ENCODE results near the gene ERVH48-1.
"Not testable (repeated sequence)": the region's sequence is repeated elsewhere in the genome, so short reads cannot be mapped to it uniquely, and the experiment has no call there.

Gene ERVH48-1

GRCh38 chr21:42938606-42938995 is 13.2 kb upstream of the ERVH48-1 start:
- not testable (repeated sequence) for DNase-seq

DNA sequence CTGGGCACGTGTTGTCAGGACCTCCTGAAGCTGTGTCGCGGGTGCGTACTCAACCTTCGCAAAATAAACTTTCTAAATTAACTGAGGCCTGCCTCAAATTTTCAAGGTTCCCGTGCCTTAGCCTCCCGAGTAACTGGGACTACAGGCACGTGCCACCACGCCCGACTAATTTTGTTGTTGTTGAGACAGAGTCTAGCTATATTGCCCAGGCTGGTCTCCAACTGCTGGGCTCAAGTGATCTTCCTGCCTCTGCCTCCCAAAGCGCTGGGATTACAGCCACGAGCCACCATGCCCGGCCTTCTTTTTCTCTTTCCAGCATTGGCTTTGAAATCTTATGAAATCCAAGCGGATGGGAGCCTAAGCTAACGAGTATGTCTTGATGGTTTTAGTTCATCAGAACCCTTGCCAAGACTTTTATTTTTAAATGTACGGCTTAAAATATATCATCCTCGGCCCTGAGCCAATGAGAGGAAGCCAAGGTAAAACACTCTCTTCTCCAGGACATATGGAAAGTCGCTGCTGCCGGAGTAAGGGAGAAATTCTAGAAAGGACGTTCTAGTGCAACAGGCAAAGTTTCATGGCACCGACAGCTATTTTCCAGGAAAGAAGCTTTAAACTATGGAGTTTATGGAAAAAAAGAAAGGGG is 12.7 kb upstream of the ERVH48-1 start:
- DNase-seq: no peak

DNA sequence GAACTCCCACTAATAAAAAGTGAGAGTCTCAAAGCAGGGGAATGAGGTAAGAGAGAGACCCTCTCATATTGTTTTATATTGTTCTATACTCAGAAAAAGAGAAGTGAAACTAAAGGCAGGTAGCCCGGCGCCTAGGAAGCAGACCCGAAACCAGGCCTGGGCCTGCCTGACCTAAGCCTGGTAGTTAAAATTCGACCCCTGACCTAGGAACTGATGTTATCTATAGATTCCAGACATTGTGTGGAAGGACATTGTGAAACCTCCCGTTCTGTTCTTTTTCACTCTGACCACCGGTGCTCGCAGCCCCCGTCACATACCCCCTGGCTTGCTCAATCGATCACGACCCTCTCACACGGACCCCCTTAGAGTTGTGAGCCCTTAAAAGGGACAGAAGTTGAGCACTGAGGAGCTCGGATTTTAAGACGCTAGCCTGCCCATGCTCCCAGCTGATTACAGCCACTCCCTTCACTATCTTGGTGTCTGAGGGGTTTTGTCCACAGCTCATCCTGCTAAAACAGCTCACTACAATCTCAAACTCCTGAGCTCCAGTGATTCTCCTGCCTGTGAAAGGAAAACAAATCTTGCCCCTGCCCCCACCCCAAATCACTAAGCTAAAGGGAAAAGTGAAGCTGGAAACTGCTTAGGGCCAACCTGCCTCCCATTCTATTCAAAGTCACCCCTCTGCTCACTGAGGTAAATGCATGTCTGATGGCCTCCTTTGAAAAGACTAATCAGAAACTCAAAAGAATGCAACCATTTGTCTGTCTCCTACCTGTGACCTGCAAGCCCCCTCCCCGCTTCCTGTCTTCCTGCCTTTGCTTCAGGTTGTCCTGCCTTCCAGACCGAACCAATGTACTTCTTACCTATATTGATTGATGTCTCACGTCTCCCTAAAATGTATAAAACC is 11.9 kb upstream of the ERVH48-1 start:
- DNase-seq: not testable (repeated sequence)

DNA sequence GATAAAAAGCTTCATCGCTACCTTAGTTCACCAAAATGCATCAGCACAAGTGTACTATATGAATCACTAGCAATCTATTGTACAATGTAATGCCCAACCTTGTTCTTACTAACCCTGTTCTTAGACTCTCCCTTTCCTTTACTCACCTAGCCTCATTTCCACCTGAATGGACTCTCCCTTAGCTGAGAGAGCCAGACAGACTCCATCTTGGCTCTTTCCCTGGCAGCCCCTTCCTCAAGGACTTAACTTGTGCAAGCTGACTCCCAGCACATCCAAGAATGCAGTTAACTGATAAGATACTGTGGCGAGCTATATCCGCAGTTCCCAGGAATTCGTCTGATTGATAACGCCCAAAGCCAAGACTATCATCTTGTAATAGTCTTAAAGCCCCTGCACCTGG is 10.9 kb upstream of the ERVH48-1 start:
- DNase-seq: not testable (repeated sequence)

DNA sequence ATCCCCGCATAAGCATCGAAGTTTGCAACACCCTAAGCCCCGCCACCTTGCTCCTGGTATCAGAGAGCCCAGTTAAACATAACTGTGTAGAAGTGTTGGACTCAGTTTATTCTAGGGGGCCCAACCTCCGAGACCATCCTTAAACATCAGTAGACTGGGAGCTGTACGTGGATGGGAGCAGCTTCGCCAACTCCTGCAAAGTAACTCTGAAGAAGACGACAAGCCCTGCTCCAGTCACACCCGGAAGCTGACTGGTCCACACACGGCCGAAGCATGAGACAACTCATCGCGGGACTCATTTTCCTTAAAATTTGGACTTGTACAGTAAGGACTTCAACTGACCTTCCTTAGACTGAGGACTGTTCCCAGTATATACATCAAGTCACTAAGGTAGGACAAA is 8.5 kb upstream of the ERVH48-1 start:
- DNase-seq: not testable (repeated sequence)

GRCh38 chr21:42933137-42933970 is 7.9 kb upstream of the ERVH48-1 start:
- peak; percentile 41 for DNase-seq

GRCh38 chr21:42932378-42933136 is 7.1 kb upstream of the ERVH48-1 start:
- DNase-seq: not testable (repeated sequence)

DNA sequence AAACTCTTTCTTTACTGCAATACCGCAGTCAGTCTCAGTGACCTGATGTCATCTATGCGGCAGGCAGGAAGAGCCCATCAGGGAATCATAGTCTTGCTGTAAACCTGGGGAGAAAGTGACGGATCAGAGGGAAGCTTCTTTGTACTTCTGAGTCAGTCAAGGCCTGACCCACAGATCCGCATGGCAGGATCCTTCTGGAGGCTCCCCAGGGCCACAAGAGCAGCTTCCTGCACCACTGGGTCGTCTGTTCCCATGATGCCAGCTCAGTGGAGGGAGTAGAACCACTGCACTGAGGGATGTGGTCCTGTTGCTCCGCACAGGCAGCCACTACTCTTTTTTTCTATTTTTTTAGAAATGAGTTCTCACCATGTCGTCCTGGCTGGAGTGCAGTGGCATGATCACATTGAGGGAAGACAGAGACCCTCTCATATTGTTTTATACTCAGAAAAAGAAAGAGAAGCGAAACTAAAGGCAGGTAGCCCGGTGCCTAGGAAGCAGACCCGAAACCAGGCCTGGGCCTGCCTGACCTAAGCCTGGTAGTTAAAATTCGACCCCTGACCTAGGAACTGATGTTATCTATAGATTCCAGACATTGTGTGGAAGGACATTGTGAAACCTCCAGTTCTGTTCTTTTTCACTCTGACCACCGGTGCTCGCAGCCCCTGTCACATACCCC is 6.3 kb upstream of the ERVH48-1 start:
- no peak for DNase-seq

DNA sequence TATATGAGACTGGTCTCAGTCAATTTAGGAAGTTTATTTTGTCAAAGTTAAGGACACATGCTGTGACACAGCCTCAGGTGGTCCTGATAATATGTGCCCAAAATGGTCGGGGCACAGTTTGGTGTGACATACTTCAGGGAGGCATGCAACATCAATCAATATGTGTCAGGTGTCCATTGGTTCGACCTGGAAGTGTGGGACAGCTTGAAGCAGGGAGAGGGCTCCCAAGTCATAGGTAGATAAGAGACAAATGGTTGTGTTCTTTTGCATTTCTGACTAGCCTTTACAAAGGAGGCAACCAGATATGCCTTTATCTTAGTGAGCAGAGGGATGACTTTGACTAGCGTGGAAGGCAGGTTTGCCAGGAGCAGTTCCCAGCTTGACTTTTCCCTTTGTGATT is 4.5 kb upstream of the ERVH48-1 start:
- DNase-seq: no peak

DNA sequence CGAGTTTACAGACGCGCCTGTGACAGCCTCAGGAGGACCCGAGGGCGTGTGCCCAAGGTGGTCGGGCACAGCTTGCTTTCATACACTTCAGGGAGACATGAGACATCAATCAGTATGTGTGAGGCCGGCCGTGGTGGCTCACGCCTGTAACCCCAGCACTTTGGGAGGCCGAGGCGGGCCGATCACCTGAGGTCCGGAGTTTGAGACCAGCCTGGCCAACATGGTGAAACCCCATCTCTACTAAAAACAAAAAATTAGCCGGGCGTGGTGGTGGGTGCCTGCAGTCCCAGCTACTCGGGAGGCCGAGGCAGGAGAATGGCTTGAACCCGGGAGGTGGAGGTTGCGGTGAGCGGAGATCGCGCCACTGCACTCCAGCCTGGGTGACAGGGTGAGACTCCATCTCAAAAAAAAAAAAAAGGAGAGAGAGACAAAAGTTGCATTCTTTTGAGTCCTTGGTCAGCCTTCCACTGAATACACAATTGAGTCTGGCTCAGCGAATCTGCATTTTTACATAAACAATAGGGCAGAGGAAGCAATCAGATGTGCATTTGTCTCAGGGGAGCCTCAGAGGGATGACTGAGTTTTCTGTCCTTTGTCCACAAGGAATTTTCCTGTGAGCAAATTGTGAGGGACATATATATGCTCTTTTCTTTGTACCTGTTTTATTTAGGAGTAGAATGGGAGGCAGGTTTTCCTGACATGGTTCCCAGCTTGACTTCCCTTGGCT is 2.2 kb upstream of the ERVH48-1 start:
- not testable (repeated sequence) for DNase-seq

- DNase-seq: no peak
Measured at GRCh38 chr21:42924433-42924751, 1.0 kb downstream of the ERVH48-1 start.

DNA sequence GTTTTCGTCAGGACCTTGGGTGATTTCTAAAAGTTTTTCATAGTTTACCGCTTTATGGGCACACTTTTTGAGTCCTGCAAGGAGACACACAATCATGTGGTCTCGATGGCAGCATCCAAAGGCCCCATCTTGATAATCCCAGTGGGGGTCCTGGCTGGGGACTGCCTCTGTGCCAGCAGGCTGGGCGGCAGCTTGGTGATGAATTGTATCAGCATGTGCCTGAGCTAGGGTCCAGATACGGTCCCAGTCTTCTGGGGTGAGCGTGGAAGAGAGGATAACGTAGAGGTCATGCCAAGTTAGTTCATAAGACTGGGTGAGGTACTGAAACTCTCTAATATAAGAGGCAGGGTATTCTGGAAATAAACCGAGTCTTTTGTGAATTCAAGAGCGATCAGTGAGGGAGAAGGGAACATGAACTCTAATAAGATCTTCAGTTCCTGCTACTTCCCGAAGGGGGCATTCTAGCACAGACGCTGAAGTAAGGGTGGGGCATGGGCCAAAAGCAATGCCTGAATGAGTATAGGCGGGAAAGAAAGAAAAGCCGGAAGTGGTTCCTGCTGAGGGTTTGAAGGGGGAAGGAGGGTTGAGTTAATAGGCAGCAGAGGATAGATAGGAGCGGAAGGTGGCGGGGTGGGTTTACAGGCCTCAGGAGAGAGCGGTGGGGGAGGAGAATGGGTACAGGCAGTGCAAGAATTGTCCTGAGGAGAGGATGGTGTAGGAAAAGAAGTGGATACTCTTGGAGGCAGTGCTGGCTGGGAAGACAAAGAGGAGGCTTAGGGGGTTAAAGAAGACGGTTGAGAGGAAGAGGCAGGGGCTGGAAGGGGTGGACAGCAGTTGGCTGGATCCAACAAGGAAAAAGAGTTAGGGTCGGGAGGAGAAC is 1.6 kb downstream of the ERVH48-1 start:
- DNase-seq: peak; percentile 92

- no peak for DNase-seq
Measured at GRCh38 chr21:42922918-42923317, 2.5 kb downstream of the ERVH48-1 start.

- no peak for DNase-seq
Measured at GRCh38 chr21:42921927-42922326, 3.5 kb downstream of the ERVH48-1 start.

DNA sequence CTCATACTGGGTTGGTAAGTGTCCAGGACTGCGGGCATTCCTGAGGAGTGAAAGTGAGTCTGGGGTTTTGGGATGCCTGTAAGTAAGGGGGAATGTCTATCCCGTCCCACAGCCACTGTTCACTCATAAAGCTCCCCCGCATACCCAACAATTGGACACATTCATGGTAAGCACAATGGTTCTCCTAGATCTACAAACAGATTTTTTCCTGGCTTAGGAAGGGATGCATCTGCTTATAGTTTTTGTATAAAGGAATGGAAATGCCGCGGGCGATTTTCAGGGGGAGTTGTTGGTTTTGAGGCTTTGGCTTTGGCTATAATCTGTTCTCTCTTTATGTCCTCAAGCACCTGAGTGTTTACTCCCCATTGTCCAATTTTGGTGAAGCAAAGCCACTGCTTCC is 7.1 kb downstream of the ERVH48-1 start:
- peak; percentile 81 for DNase-seq

- no peak for DNase-seq
Measured at GRCh38 chr21:42913476-42913875, 12.0 kb downstream of the ERVH48-1 start.

- DNase-seq: not testable (repeated sequence)
Measured at GRCh38 chr21:42911920-42912319, 13.5 kb downstream of the ERVH48-1 start.

GRCh38 chr21:42908484-42908883 is 16.9 kb downstream of the ERVH48-1 start:
- DNase-seq: not testable (repeated sequence)

- no peak for DNase-seq
Measured at GRCh38 chr21:42906233-42906632, 19.2 kb downstream of the ERVH48-1 start.

GRCh38 chr21:42905195-42905594 is 20.2 kb downstream of the ERVH48-1 start:
- DNase-seq: no peak

Measured in NCI-H146 (cell line).